GM12878 (cell line): ENCODE data around the gene BCAS2. TPM values are rescaled to one million over a fixed set of nuclear protein-coding genes. Genes with fewer than 3 reads are reported as not detected.

Experiments used
- ATAC-seq: fragments of 200-7000 bp; cut with Tn5 transposase; 3 replicates; pipeline ENCODE4 v1.9.1; 2020; ENCODE audit warnings: mild to moderate bottlenecking, moderate library complexity
- BruUV-seq: library from RNA; stranded (reverse); fragments of 400-500 nt; replicated peaks from 2 replicates; lab custom pipeline; 2021; lab: Mats Ljungman, UMichigan
- CTCF ChIA-PET: fragments of 300-600 bp; sonication (Branson Sonifier 250); formaldehyde crosslinking; extraction: SDS; loops from one replicate; lab custom pipeline; 2021; ENCODE audit warnings: inconsistent platforms; lab: Yijun Ruan, JAX
- POLR2A ChIA-PET: fragments of 350-600 bp; formaldehyde crosslinking; extraction: SDS; loops from one replicate; lab custom pipeline; 2021; ENCODE audit warnings: inconsistent platforms; lab: Charles Lee
- RAD21 ChIA-PET: fragments of 300-600 bp; sonication (Branson Sonifier 250); formaldehyde crosslinking; loops from one replicate; lab custom pipeline; 2023; ENCODE audit warnings: antibody characterized with exemption; ENCODE audit not compliant: unreplicated experiment; lab: Charles Lee
- SMC1A ChIA-PET: fragments of 300-600 bp; sonication (Branson Sonifier 250); formaldehyde crosslinking; loops from one replicate; lab custom pipeline; 2023; ENCODE audit not compliant: unreplicated experiment, uncharacterized antibody; lab: Charles Lee
- DNase-seq: peaks from one replicate; pipeline ENCODE4 v3.0.0-alpha.2; 2011; ENCODE audit warnings: low read depth, low spot score
- FAIRE-seq: peaks from 3 replicates; lab custom pipeline; 2011; peaks lifted over from hg19 to GRCh38; lab: Jason Lieb, UNC
- H2AFZ ChIP-seq: 2 replicates; pipeline ENCODE4 v1.6.0; 2011; ENCODE audit warnings: low read depth, low read length, control low read depth; ENCODE audit not compliant: control insufficient read depth
- H3K27ac ChIP-seq: 2 replicates; pipeline ENCODE4 v1.5.1; 2011; ENCODE audit warnings: control low read depth; ENCODE audit not compliant: control insufficient read depth, insufficient read depth
- H3K27me3 ChIP-seq, 2 experiments: replicated peaks in 1 of 2; 2 replicates each; pipeline versions ENCODE4 v1.6.0 to v1.6.1; 2011; ENCODE audit warnings: low read length in 1 of 2; ENCODE audit not compliant: control insufficient read depth in 2 of 2, insufficient read depth in 2 of 2
- H3K36me3 ChIP-seq, 2 experiments: 2 replicates each; pipeline ENCODE4 v1.5.1; 2011; ENCODE audit warnings: low read length in 1 of 2; ENCODE audit not compliant: control insufficient read depth in 2 of 2, insufficient read depth in 2 of 2
- H3K4me1 ChIP-seq: 2 replicates; pipeline ENCODE4 v1.6.1; 2011; ENCODE audit warnings: mild to moderate bottlenecking, low read length, moderate library complexity, mixed read lengths; ENCODE audit not compliant: control insufficient read depth, insufficient read depth
- H3K4me2 ChIP-seq: 2 replicates; pipeline ENCODE4 v1.6.0; 2011; ENCODE audit warnings: control low read depth; ENCODE audit not compliant: control insufficient read depth, insufficient read depth
- H3K4me3 ChIP-seq: fragments of 200-600 bp; sonication (generic); 2 replicates; pipeline ENCODE4 v1.5.1; 2016
- H3K79me2 ChIP-seq: 2 replicates; pipeline ENCODE4 v1.6.0; 2011; ENCODE audit warnings: low read length; ENCODE audit not compliant: control insufficient read depth, insufficient read depth
- H3K9ac ChIP-seq: 2 replicates; pipeline ENCODE4 v1.8.0; 2011; ENCODE audit warnings: low read length, control low read depth, mixed read lengths; ENCODE audit not compliant: control insufficient read depth, insufficient read depth
- H3K9me3 ChIP-seq: replicated peaks from 3 replicates; pipeline ENCODE4 v1.5.1; 2011; ENCODE audit warnings: mild to moderate bottlenecking, low read length; ENCODE audit not compliant: control insufficient read depth, insufficient read depth
- H4K20me1 ChIP-seq: 2 replicates; pipeline ENCODE4 v1.6.0; 2011; ENCODE audit not compliant: control insufficient read depth, insufficient read depth
- ATF2 ChIP-seq: IDR thresholded peaks from 2 replicates; pipeline ENCODE4 v1.6.1; 2012; ENCODE audit warnings: low read length, inconsistent platforms
- BACH1 ChIP-seq: fragments of 450-650 bp; IDR thresholded peaks from 2 replicates; pipeline ENCODE4 v1.6.1; 2017; ENCODE audit warnings: mild to moderate bottlenecking, borderline replicate concordance
- CBX3 ChIP-seq: fragments of 200-600 bp; sonication (generic); IDR thresholded peaks from 2 replicates; pipeline ENCODE4 v1.6.1; 2016; ENCODE audit warnings: low read depth, borderline replicate concordance
- CBX5 ChIP-seq: sonication (generic); IDR thresholded peaks from 2 replicates; pipeline ENCODE4 v1.6.1; 2016; ENCODE audit warnings: low read depth, moderate library complexity, mild to moderate bottlenecking, inconsistent platforms
- CEBPB ChIP-seq, 2 experiments: fragments of 150-350 bp in 1 of 2; IDR thresholded peaks; 2 replicates each; pipeline ENCODE4 v1.6.1; 2012 to 2014; ENCODE audit warnings: low read depth in 2 of 2, low read length in 2 of 2, borderline replicate concordance in 1 of 2, inconsistent platforms in 1 of 2
- CREM ChIP-seq: IDR thresholded peaks from 2 replicates; pipeline ENCODE4 v1.6.1; 2014; ENCODE audit warnings: antibody characterized with exemption, low read depth
- HDAC6 ChIP-seq: fragments of 200-600 bp; sonication (generic); IDR thresholded peaks from one replicate; pipeline ENCODE4 v1.8.0; 2017; ENCODE audit warnings: antibody characterized with exemption; ENCODE audit not compliant: unreplicated experiment
- HSF1 ChIP-seq: fragments of 150-350 bp; IDR thresholded peaks from 2 replicates; pipeline ENCODE4 v1.6.1; 2014; ENCODE audit warnings: mild to moderate bottlenecking, low read depth, low read length
- IKZF2 ChIP-seq, 2 experiments: fragments of 450-650 bp; IDR thresholded peaks; 2 replicates each; pipeline ENCODE4 v1.6.1; 2017; ENCODE audit warnings: mild to moderate bottlenecking in 2 of 2, moderate library complexity in 2 of 2
- KAT2A ChIP-seq: conservative IDR thresholded peaks from 2 replicates; pipeline ENCODE4 v1.6.1; 2011; ENCODE audit warnings: low read depth, low read length; ENCODE audit not compliant: control insufficient read depth
- MLLT1 ChIP-seq: fragments of 450-650 bp; IDR thresholded peaks from 2 replicates; pipeline ENCODE4 v1.6.1; 2016; ENCODE audit warnings: mild to moderate bottlenecking
- NFYA ChIP-seq: IDR thresholded peaks from 2 replicates; pipeline ENCODE4 v1.6.1; 2011; ENCODE audit warnings: low read depth, mild to moderate bottlenecking, low read length, improper control_type of control experiment, borderline replicate concordance
- PBX3 ChIP-seq: IDR thresholded peaks from 2 replicates; pipeline ENCODE4 v1.6.1; 2011; ENCODE audit warnings: mild to moderate bottlenecking, low read depth, low read length, moderate library complexity; ENCODE audit not compliant: insufficient replicate concordance
- PML ChIP-seq: IDR thresholded peaks from 2 replicates; pipeline ENCODE4 v1.6.1; 2012; ENCODE audit warnings: low read length, inconsistent platforms
- TBL1XR1 ChIP-seq: IDR thresholded peaks from 2 replicates; pipeline ENCODE4 v1.6.1; 2012; ENCODE audit warnings: low read depth, low read length, improper control_type of control experiment
- ZBTB40 ChIP-seq: fragments of 450-650 bp; IDR thresholded peaks from 2 replicates; pipeline ENCODE4 v1.6.1; 2016; ENCODE audit warnings: mild to moderate bottlenecking, moderate library complexity, borderline replicate concordance
- WGBS: methylation state at CpG from one replicate; pipeline ENCODE4 v1.1.6; 2016; ENCODE audit warnings: low lambda C conversion rate; ENCODE audit not compliant: insufficient replicate concordance, insufficient coverage; ENCODE audit errors: missing lambda C conversion rate; 5-methylcytosine and 5-hydroxymethylcytosine counted together
- in situ Hi-C: fragments of 300-500 bp; cut with MboI; formaldehyde crosslinking; loops from 9 replicates; pipeline ENCODE4 v1.14.3; 2018; ENCODE audit warnings: mixed read lengths
- intact Hi-C: fragments of 100-400 bp; cut with micrococcal nuclease; formaldehyde crosslinking; loops from one replicate; pipeline ENCODE4 v1.14.2; 2022; ENCODE audit not compliant: unreplicated experiment
- polyA plus RNA-seq, 11 experiments: library from polyadenylated mRNA; depleted of rRNA in 4 of 11; unstranded in 6 of 11; stranded (reverse) in 5 of 11; fragments of >200 nt; fragmentation: Nextera tagmentation in 4 of 11; fragmentation: Illumina TruSeq in 1 of 11; extraction: Ambion mirVana in 4 of 11; extraction: Trizol in 1 of 11; gene quantifications; 1 replicate in 1 of 11; 2 replicates in 10 of 11; pipeline versions ENCODE4 v1.2.1 to v1.2.3, GENCODE V29; 2011 to 2016; ENCODE audit warnings: inconsistent platforms in 2 of 11, missing spikeins in 2 of 11, low read depth in 1 of 11
- total RNA-seq, 4 experiments: library from RNA; depleted of rRNA in 3 of 4; stranded (reverse); fragments of >200 nt in 3 of 4; fragmentation: Illumina TruSeq in 1 of 4; extraction: Trizol in 1 of 4; gene quantifications; 2 replicates each; pipeline versions ENCODE4 v1.2.1 to v1.2.3, GENCODE V29; 2013 to 2021

The BCAS2 gene
- total and polyA plus RNA-seq, 10 of the 15 experiments (the other 5 are each of a cell fraction or from before 2014, with no cell fraction given): 37.3 to 129 (median 60.7) TPM

- H3K9me3 ChIP-seq: no peaks in the 10 kb centered on the region
- H3K4me2 ChIP-seq: no peak overlapping the region
- no peak overlapping the region for H3K27ac ChIP-seq
- ChIA-PET CTCF (no interaction called here), SMC1A (no interaction called here), POLR2A (no interaction called here), RAD21 (no interaction called here)
- H3K27me3 ChIP-seq: no peaks in the 10 kb centered on the region
- FAIRE-seq (no peak), DNase-seq (no peak), ATAC-seq (no peak)
- H3K4me1 ChIP-seq: no peaks in the 10 kb centered on the region
- 57% methylated on average over 3 of the region's 3 CpGs for WGBS
- H3K79me2 ChIP-seq: no peaks in the 10 kb centered on the region
- no peak overlapping the region for H3K4me3 ChIP-seq
- no peaks in the 10 kb centered on the region for H3K36me3 ChIP-seq
- H3K9ac ChIP-seq: no peak overlapping the region
- in situ Hi-C loops (no loop called here), intact Hi-C loops (no loop called here)
- H4K20me1 ChIP-seq: no peaks in the 10 kb centered on the region
- BruUV-seq: no TSS peak
- H2AFZ ChIP-seq: no peak overlapping the region
- TF ChIP-seq NFYA: no peak
- TF ChIP-seq BACH1: no peak
- TF ChIP-seq HDAC6: no peak
- no peak for TF ChIP-seq IKZF2 (IDR thresholded peaks at IDR 0.05)
- no peak for TF ChIP-seq CEBPB (IDR thresholded peaks at IDR 0.05; ENCODE audit: borderline replicate concordance in 1 of 2, low read depth in 2 of 2, low read length in 2 of 2)
- TF ChIP-seq CREM: no peak
- no peak for TF ChIP-seq TBL1XR1
- TF ChIP-seq CBX3: no peak
- TF ChIP-seq PML: no peak
- no peak for TF ChIP-seq PBX3
- TF ChIP-seq KAT2A: no peak
- no peak for TF ChIP-seq CBX5
- no peak for TF ChIP-seq ZBTB40
- no peak for TF ChIP-seq ATF2
- TF ChIP-seq HSF1: no peak
- no peak for TF ChIP-seq MLLT1
These were observed 12.6 kb upstream of the BCAS2 start for GRCh38 chr1:114594046-114594445.
